SK-N-MC (cell line): ENCODE measurements around the gene NLGN2.

Experiments used
- EZH2 ChIP-seq: fragments of 200-600 bp; sonication (generic); IDR thresholded peaks from one replicate; pipeline ENCODE4 v1.6.1; 2017; ENCODE audit warnings: antibody characterized with exemption
- FOXP2 ChIP-seq: optimal IDR thresholded peaks from 2 replicates; pipeline ENCODE3; 2011; ENCODE audit warnings: mild to moderate bottlenecking, moderate library complexity; ENCODE audit not compliant: insufficient read depth; ENCODE audit errors: extremely low read length, control extremely low read depth
- POLR2AphosphoS5 ChIP-seq: IDR thresholded peaks from 2 replicates; pipeline ENCODE4 v1.6.1; 2012; ENCODE audit warnings: mild to moderate bottlenecking, low read depth, low read length, borderline replicate concordance

GRCh38 chr17:7398612-7399011 is 9.0 kb upstream of the NLGN2 start:
- TF ChIP-seq POLR2AphosphoS5 (no peak), EZH2 (no peak), FOXP2 (no peak)
